GM21360 (cell line): ENCODE results near the gene TMEM109.

Source experiments
- ATAC-seq: cut with Tn5 transposase; IDR thresholded peaks from one replicate; pipeline ENCODE4 v1.9.1; 2021; ENCODE audit warnings: mild to moderate bottlenecking, moderate library complexity; ENCODE audit not compliant: unreplicated experiment

Gene TMEM109

GRCh38 chr11:60924906-60925853, 11.2 kb downstream of the TMEM109 start:
- ATAC-seq = no peak

- no peak for ATAC-seq
These were observed 11.9 kb downstream of the TMEM109 start for GRCh38 chr11:60925868-60926267.

GRCh38 chr11:60926500-60926899, 12.5 kb downstream of the TMEM109 start:
- no peak for ATAC-seq

GRCh38 chr11:60927061-60927592, 13.2 kb downstream of the TMEM109 start:
- ATAC-seq = no peak

GRCh38 chr11:60927600-60927999, 13.6 kb downstream of the TMEM109 start:
- no peak for ATAC-seq

GRCh38 chr11:60928563-60929001, 14.6 kb downstream of the TMEM109 start:
- ATAC-seq = no peak

GRCh38 chr11:60929764-60930163, 15.8 kb downstream of the TMEM109 start:
- ATAC-seq = no peak

GRCh38 chr11:60930394-60930793, 16.4 kb downstream of the TMEM109 start:
- no peak for ATAC-seq

- no peak for ATAC-seq
These were observed 18.0 kb downstream of the TMEM109 start for GRCh38 chr11:60931917-60932316.

- no peak for ATAC-seq
These were observed 18.8 kb downstream of the TMEM109 start for GRCh38 chr11:60932605-60933356.

- ATAC-seq = no peak
These were observed 19.6 kb downstream of the TMEM109 start for GRCh38 chr11:60933416-60934123.

GRCh38 chr11:60934124-60934789, 20.3 kb downstream of the TMEM109 start:
- no peak for ATAC-seq

GRCh38 chr11:60934790-60935605, 21.0 kb downstream of the TMEM109 start:
- ATAC-seq = no peak

GRCh38 chr11:60935676-60936442, 21.9 kb downstream of the TMEM109 start:
- ATAC-seq = no peak

GRCh38 chr11:60936467-60937143, 22.6 kb downstream of the TMEM109 start:
- no peak for ATAC-seq

GRCh38 chr11:60937144-60937527, 23.2 kb downstream of the TMEM109 start:
- no peak for ATAC-seq

GRCh38 chr11:60937811-60938210, 23.9 kb downstream of the TMEM109 start:
- ATAC-seq = no peak

GRCh38 chr11:60938500-60938899, 24.5 kb downstream of the TMEM109 start:
- ATAC-seq = no peak
